Activated naive CD4-positive, alpha-beta T cell (primary cell): Measurements from ENCODE around the gene WNT2.

Experiments
- DNase-seq, 4 experiments: peaks; one replicate each; lab custom pipeline; 2025; lab: John Stamatoyannopoulos, UW

The WNT2 gene

DNA sequence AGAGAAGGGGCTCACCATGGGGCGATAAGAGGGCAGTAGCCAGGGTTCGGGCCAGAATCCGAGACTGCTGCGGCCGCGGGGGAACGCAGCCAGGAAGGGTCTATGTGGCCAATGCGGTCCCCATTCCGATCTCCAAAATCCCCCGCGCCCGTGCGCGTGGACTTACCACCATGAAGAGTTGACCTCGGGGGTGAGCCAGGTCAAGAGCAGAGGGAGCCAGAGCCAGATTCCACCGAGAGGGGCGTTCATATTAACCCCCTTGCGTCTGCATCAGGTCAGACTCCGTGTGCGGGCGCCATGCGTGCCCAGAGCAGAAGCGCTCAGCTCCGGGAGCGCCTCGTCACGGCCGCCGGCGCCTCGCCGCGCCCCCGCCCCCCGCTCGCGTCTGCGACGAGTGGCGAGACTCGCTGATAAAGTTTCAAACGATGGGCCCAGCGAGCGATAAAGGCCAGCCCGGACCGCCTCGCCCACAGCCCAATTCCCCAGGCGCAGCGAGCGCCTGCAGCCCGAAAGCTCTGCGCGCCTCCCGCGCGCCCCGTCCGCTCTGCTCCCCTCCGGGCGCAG lies at the start of gene WNT2:
WNT2 (minus strand) TSS at position 318 of the 564 bp plus-strand sequence; CDS start at position 249, 69 bp downstream.
- no peak for DNase-seq

DNA sequence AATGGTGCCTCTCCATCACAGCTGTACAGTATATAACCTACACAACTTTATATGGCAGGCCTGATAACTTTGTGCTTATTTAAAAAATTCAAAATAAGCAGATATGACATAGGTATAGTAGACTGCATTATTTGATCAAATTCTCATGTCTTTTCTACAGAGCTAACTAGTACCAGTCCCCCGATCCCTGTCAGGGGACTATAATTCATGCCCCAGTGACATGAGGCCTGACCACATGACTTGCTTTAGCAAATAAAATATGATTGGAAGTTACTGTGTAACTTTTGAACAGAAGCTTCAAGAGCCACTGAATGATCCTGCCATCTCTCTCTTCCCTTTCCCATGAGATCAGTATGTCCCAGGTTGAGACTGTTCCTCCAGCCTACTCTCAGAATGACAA lies 49.2 kb upstream of the WNT2 start:
- no peak for DNase-seq

DNA sequence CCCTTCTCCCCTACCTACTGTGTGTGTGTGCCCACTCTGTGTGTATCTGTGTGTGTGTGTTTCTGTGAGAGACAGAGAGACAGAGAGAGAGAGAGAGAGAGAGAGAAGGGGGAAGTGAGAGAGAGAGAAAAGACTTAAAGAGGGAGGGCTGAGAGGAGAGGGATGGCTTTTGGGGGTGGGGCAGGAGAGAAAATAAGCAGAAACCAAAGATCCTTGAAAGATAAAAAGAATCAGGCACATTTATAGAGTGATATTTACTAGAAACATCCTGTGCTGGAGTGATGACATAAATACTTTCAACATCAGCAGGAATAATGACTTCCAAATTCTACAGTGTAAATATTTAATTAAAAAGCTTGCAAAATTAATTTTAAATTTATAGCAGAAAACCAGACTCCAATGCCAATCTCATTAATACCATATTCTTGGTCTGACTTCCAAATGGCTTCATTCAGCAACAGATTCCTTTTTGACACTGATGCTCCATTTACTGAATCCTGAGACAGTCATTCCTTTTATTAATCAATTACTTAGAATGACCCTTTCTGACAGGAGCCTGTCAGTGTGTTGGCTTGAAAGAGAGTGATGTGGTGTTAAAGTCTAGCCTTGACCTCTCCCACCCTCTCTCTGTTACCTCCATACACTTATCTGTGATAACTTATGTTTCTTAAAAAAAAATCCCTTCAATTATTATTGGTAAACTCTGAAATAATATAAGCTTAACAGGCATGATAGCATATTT lies 41.7 kb upstream of the WNT2 start:
- DNase-seq: no peak

DNA sequence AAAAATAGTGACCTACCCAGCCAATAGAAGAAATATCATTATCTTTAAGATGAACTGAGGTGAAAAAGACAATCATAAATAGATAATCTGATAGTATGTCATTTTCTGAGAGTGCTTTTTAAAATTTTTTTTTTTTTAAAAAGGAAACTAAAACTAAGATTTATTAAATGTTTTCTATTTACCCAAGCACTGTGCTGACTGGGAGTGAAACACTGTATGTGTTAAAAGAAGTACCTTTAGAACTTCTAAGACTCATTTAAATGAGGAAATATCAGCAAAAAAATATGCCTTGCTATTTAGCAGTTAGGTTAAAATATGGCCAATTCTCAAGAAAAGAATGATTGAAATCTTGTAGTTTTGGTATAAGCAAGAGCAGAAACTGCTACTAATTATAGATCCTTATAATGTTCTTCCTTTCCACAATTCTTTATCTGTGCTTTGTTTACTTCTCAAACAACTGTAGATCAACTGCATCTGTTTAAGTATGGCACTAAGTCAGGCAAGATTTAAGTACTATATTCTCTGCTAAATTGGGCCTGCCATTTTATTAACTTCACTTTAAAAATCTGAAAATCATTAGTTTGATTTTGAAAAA lies 39.5 kb upstream of the WNT2 start:
- DNase-seq: no peak

DNA sequence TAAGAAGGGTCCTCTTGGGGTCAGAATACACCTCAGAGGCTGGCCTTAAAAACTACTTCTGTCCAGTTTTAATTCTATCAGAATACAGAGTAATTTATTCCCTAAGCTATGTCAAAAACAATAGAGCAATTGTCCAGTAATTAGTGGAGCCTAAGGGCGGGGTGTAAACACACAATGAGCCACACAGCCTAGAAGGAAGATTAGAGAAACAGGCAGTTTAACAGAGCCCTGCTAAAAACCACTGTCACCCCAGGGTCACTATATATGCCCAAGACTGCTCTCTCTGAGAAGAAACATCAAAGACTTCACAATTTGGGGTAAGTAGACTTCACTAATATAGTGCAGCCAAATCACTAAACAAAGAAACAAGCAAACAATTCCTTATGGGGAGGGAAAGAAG lies 27.2 kb upstream of the WNT2 start:
- DNase-seq: no peak

DNA sequence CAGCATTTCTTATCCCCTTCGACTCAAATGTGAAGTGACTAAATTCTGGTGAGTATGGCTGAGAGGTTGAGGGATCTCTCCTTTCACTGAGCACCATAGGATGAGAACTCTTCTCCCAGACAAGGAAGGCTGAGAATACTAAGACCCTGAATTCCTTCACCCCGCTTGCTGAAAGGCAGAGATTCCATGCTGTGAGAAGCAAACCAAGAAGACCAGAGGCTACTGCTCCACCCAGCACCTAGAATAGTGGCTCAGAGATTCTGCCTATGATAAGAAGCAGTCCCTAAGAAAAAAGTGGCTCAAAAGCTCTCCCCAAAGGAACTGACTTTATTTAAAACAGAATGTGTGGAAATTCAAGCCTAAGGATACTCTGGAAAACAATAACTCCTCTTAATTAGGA lies 26.7 kb upstream of the WNT2 start:
- DNase-seq: no peak

DNA sequence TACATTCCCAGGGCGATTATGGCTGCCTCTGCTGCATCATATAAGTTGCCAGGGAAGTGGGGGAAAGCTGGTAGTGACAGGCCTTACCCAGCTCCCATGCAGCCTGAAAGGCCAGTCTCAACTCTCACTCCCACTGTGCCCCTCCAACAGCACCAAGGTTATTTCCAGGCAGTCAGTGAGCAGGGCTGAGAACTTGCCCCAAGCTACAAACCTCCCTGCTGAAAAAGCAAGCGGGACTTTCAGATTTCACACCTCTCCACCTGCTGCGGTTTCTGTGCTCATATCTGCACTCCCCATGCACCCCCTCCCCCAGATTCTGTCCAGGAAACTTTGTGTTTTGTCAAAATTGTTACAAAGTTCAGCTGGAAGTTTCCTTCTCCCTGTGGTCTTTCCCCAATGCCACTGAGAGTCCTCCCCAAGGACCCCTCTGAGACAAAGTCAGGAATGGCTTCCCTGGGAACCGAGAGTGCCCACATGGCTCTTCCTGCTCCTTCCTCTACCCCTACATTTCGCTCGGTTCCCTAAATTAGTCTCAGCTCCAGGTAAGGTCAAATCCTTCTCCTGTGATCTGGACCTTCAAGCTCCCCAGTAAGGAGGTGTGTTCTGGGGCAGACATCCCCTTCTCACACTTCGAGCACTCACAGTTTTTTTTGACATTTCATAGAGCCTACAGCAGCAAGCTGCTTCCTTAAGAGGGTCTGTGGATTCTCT lies 25.3 kb upstream of the WNT2 start:
- no peak for DNase-seq

DNA sequence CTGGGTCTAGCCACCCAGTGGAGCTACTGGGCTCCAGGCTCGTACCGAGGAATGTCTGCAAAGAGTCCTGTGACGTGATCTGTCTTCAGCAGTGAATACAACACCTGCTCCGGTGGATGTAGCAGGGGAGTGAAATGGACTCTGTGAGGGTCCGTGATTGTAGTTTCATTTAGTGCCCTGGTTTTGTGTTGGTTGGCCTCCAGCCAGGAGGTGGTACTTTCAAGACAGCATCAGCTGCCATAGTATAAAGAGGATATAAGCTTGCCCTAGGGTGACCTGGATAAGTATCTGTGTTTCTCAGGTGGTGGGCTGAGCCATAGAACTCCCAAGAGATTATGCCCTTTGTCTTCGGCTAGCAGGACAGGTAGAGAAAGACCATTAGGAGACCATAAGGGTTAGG lies 24.6 kb upstream of the WNT2 start:
- DNase-seq: no peak

DNA sequence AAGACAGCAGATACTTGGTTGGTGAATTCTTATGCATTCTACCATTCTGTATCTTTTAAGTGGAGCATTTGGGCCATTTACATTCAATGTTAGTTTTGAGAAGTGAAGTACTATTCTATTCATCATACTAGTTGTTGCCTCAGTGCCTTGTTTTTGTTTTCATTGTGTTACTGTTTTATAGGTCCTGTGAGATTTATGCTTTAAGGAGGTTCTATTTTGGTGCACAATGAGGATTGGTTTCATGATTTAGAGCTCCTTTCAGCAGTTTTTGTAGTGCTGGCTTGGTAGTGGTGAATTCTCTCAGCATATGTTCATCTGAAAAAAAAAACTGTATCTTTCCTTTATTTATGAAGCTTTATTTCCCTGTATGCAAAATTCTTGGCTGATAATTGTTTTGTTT lies 23.3 kb upstream of the WNT2 start:
- DNase-seq: no peak

DNA sequence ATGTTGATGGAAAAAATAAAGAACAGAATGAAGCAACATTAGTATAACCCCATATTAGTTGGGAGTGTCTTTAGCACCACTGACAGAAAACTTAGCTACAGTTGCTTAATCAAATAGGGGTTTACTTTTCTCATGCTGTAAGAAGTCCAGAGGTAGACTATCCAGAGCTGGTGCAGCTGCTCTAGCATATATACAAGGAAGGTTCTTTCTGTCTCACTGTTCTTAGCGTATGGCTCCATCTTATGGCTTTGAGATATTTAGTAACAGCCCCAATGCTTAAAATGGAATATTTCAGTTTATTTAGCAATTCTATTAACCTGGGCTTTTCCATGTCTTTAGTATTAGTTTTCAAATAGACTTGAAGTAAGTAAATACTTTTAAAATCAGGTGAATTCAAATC lies 15.2 kb upstream of the WNT2 start:
- DNase-seq: no peak

DNA sequence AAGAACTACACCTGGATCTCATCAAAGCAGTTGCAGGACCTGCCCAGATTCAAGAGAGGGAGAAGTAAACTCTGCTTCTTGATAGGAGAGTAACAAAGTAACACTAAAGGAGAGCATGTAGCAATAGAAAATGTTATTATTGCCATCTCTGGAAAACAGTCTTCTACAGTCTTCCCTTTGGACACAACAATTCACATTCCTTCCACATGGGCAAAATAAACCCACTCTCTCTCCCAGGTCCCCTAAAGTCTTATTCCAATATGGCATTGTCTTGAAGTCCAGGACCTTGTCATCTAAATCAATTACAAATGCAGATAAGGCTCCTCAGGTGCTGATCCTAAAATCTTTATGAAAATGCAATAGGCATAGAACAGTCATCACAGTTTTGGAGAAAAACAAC lies 10.3 kb upstream of the WNT2 start:
- no peak for DNase-seq

DNA sequence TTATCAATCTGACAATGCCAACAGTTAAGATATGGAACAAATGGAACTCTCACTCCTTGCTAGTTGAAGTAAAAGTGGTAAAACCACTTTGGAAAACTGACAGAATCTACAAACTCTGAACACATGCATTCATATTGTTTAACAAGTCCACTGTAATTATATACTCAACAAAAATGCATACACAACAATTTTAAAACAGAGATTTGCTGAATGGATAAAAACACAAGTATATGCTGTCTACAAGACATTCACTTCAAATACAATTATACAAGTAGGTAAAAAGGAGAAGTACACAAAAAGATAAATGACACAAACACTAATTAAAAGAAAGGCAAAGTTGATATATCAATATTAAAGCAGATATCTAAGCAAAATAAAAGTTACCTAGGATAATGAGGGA lies 9.2 kb upstream of the WNT2 start:
- DNase-seq: no peak

DNA sequence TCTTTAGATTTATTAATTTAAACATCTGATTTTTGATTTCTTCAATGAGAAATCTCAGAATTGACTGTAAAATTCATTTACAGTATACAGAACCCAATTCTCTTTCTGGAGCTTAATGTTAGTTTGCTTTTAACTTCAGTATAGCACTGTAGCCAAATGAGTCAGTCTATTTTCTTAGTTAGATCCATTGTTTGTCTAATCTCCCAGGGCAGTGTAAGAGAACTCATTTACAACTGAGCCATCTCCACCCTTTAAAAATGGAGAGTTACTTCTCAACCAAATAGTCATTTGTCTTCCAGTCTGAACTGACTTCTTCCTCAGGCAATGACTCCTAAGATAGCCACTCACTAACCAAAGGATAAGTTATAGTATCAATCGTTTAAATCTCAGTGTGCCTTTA lies 3.0 kb upstream of the WNT2 start:
- no peak for DNase-seq

DNA sequence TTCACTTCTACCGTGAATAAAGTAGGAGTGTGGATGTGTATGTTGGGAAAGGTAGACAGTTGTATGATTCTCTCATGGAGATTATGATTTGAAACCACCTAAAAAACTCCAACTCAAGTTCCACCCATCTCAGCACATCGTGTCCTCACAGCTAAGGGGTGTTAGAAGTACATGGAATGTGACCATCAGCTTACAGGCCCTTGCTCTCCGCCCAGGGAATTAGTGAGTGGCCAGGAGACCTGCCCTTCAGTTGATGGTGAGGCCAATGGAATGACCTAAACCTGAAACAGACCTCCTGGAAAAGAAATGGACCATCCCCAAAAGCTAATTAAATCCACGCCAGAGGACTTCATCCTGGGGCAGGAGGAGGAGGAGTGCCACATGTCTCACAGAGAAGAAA lies 2.1 kb upstream of the WNT2 start:
- no peak for DNase-seq

DNA sequence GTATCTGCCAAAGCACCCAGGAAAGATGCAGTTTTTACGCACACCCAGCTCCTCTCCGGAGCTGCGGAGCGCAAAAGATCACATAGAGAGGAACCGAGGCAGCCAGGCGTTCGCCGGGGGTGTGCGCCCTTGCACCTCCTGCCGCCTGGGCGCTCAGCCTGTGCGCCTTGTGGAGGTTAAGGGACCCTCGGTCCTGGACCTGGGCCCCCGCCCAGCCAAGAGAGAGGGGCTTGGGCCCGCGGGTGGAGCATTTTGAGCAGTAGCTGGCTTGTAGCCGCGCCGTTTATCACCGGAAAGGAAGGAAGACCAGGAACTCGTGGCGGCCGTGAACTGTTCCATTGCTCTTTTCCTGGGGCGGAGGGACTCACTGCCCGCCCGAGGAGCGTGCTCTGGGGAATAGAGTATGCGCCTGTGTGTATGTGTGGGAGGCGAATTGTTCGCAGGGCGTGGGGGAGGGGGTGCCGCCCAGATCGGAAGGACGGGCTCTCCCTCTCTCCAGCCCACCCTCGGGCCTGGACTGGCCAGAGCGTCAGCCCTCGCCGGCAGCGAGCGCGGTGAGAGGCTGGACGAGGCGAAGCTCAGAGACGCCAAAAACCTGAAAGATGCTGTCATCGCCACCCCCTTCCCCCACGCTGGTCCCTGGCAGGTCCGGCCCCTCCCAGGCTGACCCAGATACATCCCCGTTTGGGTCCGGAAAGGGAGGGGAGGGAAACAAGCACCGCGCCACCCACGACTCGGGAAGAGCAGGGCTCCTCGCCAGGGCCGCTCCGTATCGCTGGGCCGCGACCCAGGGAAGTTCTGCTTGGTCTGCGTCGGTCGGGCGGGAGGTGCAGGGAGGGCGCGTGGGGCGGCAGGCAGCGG lies 1.2 kb upstream of the WNT2 start:
- DNase-seq: no peak

DNA sequence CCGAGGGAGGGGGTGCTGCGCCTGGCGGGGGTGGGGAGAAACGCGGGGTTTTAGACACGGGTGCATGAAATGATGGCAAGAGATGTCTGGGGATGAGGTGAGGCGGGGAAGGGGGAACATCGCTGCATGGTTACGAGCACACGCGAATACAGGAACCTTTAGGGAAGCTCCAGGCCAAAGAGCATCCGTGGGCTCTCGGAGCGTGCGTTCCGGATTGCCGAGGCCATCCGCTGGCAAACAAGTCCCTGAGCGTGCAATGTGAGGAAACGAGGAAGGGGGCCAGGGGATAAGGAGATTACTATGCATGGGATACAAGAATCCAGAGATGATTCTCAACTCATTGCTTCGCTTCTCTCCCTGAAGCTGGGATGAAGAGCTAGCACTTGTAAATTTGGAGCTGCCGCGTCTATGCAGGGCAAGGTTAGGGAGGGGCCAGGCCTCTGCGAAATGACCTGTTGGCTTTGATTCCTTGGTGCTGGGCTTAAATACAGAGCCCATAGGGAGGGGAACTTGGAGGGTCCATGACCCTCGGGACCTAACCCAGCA lies 520 bp upstream of the WNT2 start:
- DNase-seq: no peak

DNA sequence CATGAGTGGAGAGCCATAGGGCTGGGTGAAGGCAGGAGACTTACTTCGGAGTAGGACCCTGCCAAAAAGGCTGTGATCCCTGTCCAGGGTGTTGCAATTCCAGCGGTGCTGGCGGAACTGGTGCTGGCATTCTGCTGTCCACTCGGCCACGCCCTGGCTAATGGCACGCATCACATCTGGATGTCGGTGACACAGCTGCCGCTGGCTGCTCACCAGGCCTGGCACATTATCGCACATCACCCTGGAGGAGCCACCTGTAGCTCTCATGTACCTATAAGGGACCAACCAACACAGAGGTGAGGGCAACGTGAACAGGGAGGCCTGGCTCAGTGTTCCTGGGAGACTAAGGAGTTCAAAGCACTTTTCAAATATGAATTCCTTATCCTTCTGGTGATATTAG lies 2.3 kb downstream of the WNT2 start:
- no peak for DNase-seq

DNA sequence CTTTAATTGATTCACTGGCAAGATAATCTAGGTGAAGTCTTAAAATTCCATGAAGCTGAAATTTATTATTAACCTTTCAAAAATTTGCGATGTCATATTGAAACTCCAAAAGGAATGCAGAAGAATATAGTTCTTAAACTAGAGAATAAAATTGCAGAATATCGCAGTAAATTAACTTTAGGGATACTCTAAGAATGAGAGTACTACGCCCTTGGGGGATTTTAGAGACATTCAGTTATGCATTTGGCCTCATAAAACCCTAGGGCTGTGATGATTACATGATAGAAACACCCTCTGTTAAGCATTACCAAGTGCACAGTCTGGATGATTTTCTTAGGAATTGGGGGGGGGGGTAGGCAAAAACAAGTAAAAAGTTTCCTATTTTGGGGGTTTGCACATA lies 3.7 kb downstream of the WNT2 start:
- DNase-seq: no peak

DNA sequence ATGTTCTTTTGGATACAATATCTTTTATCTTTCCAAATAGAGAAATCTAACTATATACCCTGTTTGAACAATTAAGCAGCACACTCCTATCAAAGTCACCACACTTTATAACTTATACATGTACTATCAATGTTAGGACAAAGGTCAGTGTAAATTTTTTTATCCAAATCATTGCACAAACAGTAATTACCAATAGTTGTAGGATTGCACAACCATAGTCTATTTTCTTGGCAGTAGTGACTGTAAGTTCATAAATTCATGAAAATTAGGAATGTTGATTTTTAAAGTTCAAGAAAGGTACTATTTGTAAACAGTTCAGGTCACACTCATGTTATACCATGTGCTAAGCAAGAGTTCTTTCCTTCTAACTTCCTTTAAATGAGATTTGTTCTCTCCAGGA lies 9.3 kb downstream of the WNT2 start:
- DNase-seq: no peak

DNA sequence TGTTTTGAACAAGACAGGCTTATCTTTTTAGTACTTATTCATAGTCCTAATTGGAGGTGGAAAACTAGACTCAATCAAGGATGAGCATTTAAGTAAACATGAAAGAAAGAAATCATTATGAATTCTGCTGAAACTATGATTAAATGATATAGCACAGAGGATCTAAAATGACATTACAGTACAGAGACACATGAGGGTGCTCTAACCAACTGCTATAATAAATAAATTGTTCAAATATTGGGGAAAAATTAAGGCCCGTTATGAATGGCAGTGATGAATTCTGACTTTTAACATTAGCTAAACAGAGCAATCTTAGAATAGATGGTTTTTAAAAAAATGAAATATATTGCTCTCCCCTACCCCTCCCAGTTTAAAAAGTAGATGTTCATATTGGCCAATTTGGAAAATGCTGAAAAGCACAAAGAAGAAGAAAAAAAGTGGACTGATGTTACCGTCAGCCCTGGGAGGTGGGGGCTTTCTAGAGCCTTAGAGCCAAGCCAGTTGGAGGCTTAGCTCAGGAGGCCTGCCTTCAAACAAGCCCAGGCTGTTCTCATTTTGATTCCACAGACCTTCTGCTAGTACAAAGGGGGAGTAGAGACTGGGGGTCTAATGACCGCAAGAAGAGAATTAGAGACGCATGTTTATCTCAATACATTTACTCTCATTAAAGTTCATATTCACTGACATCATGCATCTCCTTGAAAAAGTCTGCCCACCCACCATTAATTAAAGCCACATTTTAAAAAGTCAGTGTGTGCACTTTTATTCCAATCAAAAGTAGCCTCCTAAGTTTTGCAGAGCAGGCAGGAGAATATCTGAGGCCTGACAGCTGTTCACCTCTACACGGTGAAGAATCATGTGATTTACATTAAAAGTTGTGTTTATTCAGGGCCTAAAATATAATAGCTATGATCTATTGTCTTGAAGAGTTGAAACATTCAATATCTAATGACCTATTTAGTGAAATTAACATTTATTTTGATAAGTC lies 10.0 kb downstream of the WNT2 start:
- DNase-seq: no peak

DNA sequence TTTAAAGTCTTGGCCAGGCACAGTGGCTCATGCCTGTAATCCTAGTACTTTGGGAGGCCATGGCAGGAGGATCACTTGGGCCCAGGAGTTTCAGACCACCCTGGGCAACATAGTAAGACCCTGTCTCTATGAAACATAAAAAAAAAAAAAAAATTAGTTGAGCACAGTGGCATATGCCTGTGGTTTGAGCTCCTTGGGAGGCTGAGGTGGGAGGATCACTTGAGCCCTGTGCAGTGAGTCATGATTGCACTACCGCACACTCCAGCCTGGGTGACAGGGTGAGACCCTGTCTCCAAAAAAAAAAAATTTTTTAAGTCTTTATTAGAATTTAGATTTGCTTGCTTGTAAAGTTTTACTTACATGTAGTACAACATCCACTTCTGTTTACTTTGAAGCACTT lies 14.0 kb downstream of the WNT2 start:
- DNase-seq: no peak
